HAP-1 (cell line): ENCODE measurements around the gene DNAJB12.

Experiments
- DNase-seq, 2 experiments: peaks; one replicate each; pipeline ENCODE4 v3.0.0-alpha.2; 2016 to 2020; ENCODE audit warnings: low spot score in 2 of 2
- H3K27me3 ChIP-seq: fragments of 250-450 bp; sonication (Bioruptor Pico); 2 replicates; pipeline ENCODE4 v1.5.1; 2020; ENCODE audit warnings: low read depth, mild to moderate bottlenecking, moderate library complexity
- H3K36me3 ChIP-seq: fragments of 250-450 bp; sonication (Bioruptor Pico); replicated peaks from 2 replicates; pipeline ENCODE4 v1.5.1; 2020; ENCODE audit warnings: mild to moderate bottlenecking
- H3K4me1 ChIP-seq: fragments of 250-450 bp; sonication (Bioruptor Pico); 2 replicates; pipeline ENCODE4 v1.5.1; 2020; ENCODE audit warnings: mild to moderate bottlenecking
- H3K4me3 ChIP-seq: fragments of 250-450 bp; sonication (Bioruptor Pico); 2 replicates; pipeline ENCODE4 v1.5.1; 2020; ENCODE audit warnings: mild to moderate bottlenecking, moderate library complexity
- H3K9me3 ChIP-seq: fragments of 250-450 bp; sonication (Bioruptor Pico); 2 replicates; pipeline ENCODE4 v1.5.1; 2020; ENCODE audit warnings: mild to moderate bottlenecking, moderate library complexity
- in situ Hi-C: fragments of 300-500 bp; cut with MboI; formaldehyde crosslinking; loops from 3 replicates; pipeline ENCODE4 v1.14.3; 2020; ENCODE audit warnings: low sequenced_read_pairs, inconsistent platforms, mixed read lengths

Gene DNAJB12

GRCh38 chr10:72295330-72295910, 59.3 kb downstream of the DNAJB12 start:
- in situ Hi-C loops: no loop called here
- Histone ChIP-seq H3K27me3 (no peaks in the 10 kb centered on the region), H3K36me3 (no peaks in the 10 kb centered on the region; the same call in 1 of the 2 replicates), H3K9me3 (no peaks in the 10 kb centered on the region), H3K4me1 (peaks cover 18% of the 10 kb centered on the region), H3K4me3 (no peak overlapping the region)
- no peak for DNase-seq

- H3K36me3 ChIP-seq: no peaks in the 10 kb centered on the region; the same call in 1 of the 2 replicates
- H3K4me3 ChIP-seq: no peak overlapping the region
- DNase-seq: no peak
- peaks cover 9% of the 10 kb centered on the region for H3K4me1 ChIP-seq
- H3K27me3 ChIP-seq: no peaks in the 10 kb centered on the region
- in situ Hi-C loops: no loop called here
- H3K9me3 ChIP-seq: no peaks in the 10 kb centered on the region
Measured at GRCh38 chr10:72292223-72292691, 62.5 kb downstream of the DNAJB12 start.

GRCh38 chr10:72291019-72291532, 63.6 kb downstream of the DNAJB12 start:
- Histone ChIP-seq H3K27me3 (no peaks in the 10 kb centered on the region), H3K4me3 (no peak overlapping the region), H3K36me3 (no peaks in the 10 kb centered on the region), H3K9me3 (no peaks in the 10 kb centered on the region), H3K4me1 (peaks cover 2% of the 10 kb centered on the region; the same call in 1 of the 2 replicates)
- DNase-seq: no peak
- in situ Hi-C loops: no loop called here

GRCh38 chr10:72285972-72286521, 68.7 kb downstream of the DNAJB12 start:
- H3K4me1 ChIP-seq: no peaks in the 10 kb centered on the region
- H3K36me3 ChIP-seq: no peaks in the 10 kb centered on the region
- DNase-seq: no peak
- H3K9me3 ChIP-seq: no peaks in the 10 kb centered on the region
- in situ Hi-C loops: no loop called here
- no peak overlapping the region for H3K4me3 ChIP-seq
- no peaks in the 10 kb centered on the region for H3K27me3 ChIP-seq

- Histone ChIP-seq H3K27me3 (no peaks in the 10 kb centered on the region), H3K9me3 (no peaks in the 10 kb centered on the region), H3K4me3 (no peak overlapping the region), H3K4me1 (no peaks in the 10 kb centered on the region), H3K36me3 (no peaks in the 10 kb centered on the region)
- DNase-seq: no peak
- in situ Hi-C loops: no loop called here
Measured at GRCh38 chr10:72283131-72283530, 71.6 kb downstream of the DNAJB12 start.
